Fibroblast of peridontal ligament (primary cell): ENCODE data around the gene RASGEF1B.

Experiments
- DNase-seq: peaks from one replicate; pipeline ENCODE4 v3.0.0-alpha.2; 2010; ENCODE audit errors: extremely low read depth

RASGEF1B gene

GRCh38 chr4:81466841-81467671 lies 4.7 kb downstream of the RASGEF1B start:
- peak; percentile 79 for DNase-seq

DNA sequence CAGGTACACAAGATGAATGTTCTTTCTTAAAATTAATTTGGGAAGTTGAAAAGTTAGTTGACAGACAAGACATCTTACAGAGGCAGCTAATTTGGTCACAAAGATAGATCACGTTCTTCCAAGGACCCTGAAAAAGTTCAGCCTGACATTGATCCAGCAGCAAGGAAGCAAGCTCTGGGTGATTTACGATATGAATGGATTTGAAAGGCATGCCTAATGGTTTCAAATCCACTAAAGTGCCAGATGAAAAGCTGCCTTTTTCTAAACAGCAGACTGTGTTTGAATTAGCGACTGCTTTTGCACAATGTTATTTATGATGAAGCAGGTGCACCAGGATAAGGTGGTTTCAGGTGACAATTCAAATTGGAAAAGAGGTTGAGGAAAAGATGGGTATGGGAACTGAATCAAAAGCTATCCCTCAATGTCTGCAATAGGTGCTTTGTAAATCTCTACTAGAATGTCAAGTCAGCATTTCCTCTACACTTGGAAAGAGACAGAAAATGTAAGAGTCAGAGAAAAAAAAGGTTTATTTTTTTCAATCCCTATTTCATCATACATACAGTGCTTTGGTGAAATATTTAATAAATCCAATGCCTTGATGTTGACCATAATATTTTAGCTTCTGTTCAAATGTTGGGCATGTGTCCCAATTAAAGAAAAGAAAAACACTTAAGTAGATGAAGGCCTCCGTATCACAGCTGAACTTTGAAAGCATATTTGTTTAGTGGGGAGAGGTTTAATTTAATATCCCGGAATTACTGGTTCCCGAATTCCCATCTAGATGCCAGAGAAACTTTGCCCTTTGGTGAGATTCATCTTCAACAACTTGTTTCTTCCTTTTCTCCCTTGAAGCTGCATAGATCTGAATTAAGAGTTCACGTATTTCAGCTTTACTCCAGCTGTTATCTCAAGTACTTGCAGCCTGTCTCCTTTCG lies 6.0 kb downstream of the RASGEF1B start:
- DNase-seq = no peak

DNA sequence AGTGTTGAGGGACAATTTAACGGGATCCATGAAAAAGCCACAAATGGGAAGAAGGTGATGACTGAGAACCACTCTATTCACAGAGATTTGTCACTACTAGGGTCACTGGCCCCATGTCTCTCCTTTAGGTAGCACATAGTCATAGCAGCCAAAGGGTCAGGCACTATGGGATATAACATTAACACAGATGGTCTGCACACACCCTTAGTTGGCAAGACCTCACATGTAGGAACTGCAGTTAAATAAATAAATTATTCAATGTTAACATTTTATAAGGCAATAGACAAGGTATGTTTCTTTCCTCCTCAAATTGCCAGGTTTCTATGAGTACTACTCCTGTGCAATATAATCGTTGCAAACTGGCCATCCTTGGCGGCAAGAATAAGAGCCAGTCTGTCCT lies 10.9 kb downstream of the RASGEF1B start:
- no peak for DNase-seq

GRCh38 chr4:81460191-81460701 lies 11.5 kb downstream of the RASGEF1B start:
- DNase-seq = no peak

GRCh38 chr4:81459228-81459627 lies 12.5 kb downstream of the RASGEF1B start:
- DNase-seq = no peak

DNA sequence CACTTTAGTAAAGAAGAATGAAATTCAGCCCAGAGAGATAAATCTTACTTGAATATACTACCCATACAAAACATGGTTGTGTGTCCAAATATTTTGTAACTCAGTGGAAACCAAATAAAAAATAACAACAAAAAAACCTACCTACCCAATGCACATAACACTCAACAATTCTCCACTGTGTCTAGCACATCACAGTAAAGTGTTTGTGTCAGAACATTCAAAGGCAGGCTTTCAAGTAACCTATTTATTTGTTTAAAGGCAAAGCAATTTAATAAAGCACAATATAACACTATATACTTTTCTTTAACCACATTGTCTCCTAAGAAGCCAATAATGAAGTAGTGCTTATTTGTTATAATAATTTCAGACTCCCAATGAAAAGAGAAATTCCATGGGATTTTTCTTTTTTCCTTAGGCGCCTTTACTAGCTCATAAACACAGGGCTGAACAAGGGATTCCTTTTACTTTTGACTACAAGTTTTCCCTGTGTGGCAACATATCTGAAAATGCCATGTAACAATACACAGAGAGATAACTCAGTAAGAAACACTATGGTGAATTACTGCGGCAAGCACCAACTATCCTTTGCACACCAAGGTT lies 13.7 kb downstream of the RASGEF1B start:
- no peak for DNase-seq

- DNase-seq = no peak
These were observed 14.4 kb downstream of the RASGEF1B start for GRCh38 chr4:81457345-81457744.

DNA sequence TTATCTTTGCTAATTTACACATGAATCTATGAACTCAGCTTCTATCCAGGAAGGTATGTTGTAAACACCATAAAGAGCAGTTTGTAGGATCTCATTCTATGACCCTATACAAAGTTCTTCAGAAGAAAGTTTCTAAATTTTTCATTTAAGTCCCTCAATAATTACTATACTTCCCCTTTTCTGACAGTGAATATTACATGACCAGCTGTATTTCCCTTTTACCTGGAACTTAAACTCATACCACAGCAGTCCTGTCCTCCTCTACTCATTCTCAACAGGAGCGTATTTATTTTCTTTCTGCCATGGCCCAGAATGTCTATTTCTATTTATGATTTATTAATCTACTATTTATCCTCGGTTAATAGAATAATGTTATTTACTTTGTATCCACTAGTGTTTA lies 15.8 kb downstream of the RASGEF1B start:
- no peak for DNase-seq

DNA sequence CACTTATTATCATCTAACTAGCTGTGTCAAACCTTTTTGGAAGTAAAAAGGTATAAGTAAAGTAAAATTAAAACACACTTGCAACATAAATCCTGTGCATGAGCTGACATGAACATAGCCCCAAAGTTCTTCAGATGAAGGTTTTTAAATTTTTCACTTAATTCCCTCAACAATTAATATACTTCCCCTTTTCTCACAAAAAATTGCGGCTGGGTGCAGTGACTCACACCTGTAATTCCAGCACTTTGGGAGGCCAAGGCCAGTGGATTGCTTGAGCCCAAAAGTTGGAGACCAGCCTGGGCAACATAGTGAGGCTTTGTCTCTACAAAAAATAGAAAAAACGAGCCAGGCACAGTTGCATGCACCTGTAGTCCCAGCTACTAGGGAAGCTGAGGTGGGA lies 16.8 kb downstream of the RASGEF1B start:
- DNase-seq = no peak

DNA sequence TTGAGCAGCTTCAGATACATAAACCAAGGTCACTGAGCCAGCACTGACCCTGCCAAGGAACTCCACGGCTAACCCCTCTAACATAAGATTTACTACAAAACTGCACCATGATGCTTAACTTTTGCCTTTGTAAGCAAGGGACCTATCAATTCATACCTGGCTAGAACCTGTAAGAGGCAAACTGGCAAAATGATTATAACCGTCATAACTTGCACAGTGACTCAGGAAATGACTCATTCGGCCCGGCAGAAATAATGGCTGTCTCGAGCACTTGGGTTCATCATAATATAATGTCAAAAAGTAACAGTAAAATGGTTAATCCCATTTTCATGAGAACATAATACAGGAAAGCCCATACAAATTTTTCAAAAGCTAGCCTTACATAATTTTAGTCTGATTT lies 17.2 kb downstream of the RASGEF1B start:
- DNase-seq = no peak

DNA sequence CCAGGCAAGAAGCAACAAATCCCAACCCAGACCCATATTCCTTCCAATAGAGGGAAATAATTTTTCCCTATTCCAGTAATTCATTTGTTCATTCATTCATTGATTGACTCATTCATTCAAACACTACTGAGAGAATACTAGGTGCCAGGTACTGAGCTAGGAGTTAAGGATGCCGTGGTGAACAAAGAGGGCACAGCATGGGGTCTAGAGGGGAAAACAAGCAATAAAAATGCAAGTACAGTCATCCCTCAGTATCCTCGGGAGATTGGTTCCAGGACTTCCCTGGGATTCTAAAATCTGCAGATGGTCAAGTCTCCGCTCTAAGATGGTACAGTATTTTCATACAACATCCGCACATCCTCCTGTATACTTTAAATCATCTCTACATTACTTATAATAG lies 18.7 kb downstream of the RASGEF1B start:
- DNase-seq = no peak

DNA sequence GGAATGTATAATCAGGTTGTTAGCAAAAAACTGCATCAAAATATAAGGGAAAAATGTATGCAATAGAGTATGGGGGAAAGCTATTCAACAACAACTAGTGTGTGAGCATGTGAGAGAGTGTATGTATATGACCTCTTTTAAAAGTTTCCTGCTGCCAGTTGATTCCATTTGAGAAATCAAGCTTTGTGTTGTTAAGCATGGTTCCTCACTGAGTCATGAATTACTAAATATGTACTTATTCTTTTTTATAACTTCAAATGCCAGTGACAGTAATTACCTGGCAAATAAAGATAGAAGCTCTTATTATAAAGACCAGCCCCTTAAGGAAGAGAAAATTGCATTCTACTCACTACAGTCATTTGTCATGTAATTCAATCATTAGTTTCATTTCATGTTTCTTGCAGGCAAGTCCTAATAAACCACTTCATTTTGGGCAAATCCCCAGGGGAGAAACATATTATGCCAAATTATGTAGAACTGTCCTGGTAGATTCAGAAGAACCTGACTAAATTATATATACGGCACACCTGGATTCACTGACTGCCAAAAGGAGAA lies 19.2 kb downstream of the RASGEF1B start:
- DNase-seq = no peak

GRCh38 chr4:81449015-81449414 lies 22.7 kb downstream of the RASGEF1B start:
- no peak for DNase-seq

DNA sequence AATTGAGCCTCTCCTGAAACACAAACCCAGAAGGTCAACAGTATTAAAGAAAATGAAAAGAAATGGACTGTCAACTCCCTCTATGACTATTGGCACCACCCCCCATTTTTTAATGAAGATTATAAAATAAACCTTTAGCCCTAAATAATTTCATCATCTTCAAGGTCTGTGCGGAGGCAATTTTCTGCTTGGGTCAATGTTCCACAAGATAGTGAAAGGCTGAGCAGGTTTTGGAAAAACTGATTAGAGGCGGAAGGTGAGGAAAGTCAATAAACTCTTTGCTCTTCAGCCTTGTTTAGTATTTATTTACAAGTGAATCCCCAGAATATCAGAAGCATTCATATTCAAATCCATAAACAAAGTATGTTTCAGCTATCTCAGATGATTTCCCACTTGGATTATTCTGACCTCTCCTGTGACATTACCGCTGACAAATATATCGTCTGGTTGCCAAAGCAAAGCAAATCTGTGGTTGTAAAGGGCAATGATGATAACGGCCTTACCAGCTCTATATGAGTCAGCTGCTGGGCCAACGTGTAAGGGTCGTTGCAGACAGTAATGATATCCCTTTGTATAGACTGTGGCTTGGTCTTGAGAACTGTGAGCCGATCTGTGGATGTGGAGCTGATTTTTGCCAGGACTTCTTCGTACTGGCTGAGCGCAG lies 24.0 kb downstream of the RASGEF1B start:
- no peak for DNase-seq

DNA sequence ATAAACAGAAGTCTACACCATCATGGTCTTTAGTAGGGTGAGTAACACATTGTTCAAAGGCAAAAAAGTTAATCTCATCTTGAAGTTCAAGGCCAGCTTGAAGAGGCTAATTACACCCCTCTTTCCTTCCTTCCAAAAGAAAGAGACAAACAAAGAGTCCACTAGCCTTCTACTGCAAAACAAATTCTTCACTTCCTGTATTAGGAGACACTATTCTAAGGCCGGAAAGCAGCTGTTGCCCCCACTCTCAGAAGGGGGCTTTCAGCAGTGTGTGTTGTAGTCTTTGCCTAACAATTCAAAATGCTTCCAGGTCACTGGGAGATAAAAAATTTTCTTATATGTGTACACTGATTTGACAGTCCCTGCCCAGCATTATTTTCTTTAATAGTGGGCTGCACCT lies 25.1 kb downstream of the RASGEF1B start:
- DNase-seq = no peak

- no peak for DNase-seq
These were observed 26.5 kb downstream of the RASGEF1B start for GRCh38 chr4:81445196-81445595.

DNA sequence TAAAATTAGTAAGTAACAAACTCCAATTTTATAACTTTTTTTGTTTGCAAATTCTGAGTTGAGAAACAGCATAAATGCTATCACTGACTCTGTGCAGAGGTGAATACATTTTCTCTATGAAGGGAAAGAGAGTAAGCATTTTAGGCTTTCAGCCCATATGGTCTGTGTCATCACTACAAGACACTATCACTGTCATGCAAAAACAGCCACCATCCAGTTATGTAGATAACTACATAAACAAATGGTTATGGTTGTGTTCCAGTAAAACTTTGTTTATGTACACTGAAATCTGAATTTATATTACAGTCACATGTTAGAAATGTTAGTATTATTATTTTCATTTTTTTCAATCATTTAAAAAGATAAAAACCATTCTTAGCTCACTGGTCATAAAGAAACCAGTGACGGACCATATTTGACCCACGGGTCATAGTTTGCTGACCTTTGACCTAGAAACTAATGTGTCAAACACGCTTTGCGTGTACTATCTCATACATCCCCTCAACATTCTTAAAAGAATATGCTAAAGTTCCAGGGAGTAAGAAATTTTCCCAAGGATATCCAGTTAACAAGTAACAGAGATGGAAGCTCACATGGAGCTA lies 29.1 kb downstream of the RASGEF1B start:
- DNase-seq = no peak

GRCh38 chr4:81440949-81441348 lies 30.8 kb downstream of the RASGEF1B start:
- DNase-seq = no peak

DNA sequence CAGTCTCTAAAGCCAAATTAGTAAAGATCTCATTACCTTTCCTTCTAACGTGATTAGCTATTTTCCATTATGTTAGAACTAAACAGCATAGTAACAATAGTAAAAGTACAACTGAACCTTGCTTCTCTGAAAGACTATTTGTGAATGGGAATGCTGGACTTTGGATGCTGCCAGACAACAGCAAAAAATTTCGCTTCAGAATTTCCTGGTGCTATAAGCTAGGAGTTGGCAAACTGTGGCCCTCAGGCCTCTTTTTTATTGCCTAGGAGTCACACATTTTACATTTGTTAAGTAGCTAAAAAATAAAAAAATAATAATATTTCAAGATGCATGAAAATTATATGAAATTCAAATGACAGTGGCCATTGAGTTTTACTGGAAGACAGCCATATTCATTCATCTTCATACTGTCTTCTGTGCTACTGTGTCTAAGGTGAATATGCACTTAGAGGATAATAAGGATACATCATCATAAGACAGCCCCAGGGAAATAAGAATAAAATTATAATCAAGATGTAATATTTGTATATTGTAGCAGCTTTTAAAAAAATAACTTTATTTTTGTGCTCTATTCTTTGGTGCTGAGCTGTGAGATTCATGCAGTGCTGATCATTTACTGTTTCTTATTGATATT lies 34.6 kb downstream of the RASGEF1B start:
- no peak for DNase-seq

DNA sequence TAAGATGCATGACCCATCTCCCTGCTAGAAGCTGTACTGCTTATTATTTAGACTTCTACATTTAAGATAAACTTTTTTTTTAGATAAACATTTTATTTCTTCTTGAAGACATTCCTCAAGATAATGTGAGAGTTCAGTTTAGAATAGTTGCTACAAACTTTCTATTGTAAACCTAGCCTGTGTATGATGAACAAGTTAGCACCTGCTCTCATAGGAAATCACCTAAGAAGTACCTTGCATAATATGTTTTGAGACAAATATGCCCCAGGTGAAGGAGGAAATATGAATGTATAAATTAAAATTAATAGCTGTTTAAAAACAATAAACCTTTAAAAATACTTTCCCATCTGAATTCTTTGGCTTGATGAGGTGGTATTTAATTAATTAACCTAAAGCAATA lies 35.6 kb downstream of the RASGEF1B start:
- DNase-seq = no peak
